NCI-H69 (cell line): ENCODE measurements around the gene SULT1B1.
A peak's percentile ranks its signal among the peaks of the same experiment; 100 is the strongest.
"Not testable (repeated sequence)": the region's sequence is repeated elsewhere in the genome, so short reads cannot be mapped to it uniquely, and the experiment has no call there.

ENCODE experiments used
- DNase-seq: peaks from one replicate; lab custom pipeline; 2025; lab: John Stamatoyannopoulos, UW

The SULT1B1 gene

DNA sequence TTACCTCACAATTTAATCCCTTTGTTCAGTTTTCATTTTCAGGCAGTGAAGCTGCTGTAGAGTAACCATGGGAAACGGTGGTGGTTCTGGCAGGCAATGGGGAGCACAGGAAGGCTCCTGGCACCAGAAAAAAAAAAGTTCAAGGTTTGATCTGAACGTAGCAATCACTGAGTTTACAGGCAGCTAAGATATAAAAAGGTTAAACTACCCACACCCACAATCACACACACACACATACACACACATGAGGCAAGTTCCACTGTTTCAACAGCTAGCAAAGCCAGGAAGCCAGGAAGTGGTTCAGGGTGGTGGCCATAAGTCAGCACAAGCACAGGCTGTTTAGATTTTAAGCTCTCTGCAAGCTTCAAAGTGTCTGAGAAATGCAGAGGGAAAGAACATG, at the start of gene SULT1B1:
SULT1B1 (minus strand) TSS at position 166 of the 400 bp plus-strand sequence. CDS start 5,403 bp downstream, outside the sequence.
- peak; percentile 40 for DNase-seq

DNA sequence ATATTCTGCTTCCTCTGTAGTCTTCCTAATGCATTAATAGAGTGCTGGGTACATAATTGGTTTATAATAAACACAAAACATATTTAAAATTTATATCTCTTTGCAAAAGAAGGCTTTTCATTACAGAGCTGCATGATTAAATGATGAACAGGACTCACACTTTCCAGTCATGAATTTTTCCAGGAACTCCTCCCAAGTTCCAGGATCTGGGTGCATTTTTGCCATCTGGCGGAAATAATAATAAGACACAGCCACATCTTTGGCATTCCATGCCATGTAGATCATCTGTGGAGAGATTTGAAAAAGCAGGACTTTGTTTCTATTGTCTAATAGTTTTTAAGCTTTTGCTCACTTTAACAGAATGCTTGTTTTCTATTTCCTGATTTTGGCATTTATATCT, 40.2 kb upstream of the SULT1B1 start:
- DNase-seq, result no peak

DNA sequence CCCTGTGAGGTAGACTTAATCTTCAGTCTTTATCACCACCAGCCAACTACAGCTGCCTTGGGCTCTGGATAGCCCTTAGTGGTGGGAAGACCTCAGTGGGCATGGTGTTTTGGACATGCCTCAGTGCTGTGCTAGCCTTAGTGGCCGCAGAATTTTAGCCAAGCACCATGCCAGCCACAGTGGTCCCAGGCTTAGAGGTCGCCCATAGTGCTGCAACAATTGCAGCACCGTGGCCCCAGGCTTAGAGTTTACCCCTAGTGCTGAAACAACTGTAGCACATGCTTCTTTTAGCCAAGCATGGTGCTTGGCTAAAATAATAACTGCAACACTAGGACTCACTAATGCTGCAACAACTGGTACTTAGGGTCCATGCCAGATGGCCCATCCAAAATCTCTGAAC, 38.9 kb upstream of the SULT1B1 start:
- DNase-seq, result no peak

DNA sequence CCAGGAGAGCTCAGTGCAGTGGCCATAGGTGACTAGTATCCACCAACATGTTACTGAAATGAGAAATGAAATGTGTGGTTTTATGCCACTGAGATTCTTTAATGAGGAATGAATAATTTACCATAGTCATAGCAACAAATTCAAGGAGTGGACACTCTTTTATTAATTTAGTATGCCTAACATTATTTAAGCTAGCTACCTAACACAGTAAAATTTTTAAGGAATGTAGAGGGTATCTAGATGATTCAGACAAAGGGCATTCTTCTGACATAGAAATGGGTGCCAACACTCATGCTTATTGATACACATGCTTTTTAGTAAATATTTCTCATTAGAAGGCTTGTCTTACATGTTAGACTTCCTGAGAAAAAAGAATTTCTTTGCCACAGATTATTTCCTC, 33.3 kb upstream of the SULT1B1 start:
- no peak for DNase-seq

DNA sequence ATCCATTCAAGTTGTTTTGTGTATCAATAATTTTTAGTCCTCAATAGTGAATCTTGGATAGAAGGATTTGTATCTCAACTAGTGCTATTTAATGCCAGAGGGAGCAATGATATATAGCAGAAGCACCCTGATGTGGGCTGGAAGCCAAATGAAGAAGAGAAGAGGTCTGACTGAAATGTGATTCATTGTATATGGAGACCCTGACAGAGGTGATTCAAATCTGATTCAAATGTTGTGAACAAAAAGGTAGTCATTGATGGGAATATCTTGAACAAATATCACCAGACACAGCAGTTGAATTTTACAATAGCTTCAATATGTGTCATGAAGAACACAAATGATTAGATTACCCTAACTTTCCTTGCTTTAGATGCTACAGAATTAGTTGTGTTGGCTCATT, 27.5 kb upstream of the SULT1B1 start:
- DNase-seq, result peak; percentile 80

DNA sequence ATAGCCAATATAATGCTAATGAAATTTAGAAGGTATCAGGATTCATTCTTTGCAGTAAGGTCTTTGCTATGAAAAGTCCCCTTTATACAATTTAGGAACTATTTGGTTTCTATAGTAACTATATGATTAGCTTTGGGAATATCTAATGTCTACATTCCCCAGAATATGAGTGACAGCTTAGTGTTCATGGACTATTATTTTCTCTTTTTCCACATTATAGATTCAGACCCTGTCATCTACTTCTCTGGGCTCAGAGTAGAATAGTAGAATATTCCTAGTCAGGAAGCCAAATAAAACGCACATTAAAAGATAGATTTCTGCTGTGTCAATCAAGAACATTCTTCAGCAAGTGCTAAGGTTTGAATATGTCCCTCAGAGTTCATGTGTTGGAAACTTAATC, 26.1 kb upstream of the SULT1B1 start:
- no peak for DNase-seq

DNA sequence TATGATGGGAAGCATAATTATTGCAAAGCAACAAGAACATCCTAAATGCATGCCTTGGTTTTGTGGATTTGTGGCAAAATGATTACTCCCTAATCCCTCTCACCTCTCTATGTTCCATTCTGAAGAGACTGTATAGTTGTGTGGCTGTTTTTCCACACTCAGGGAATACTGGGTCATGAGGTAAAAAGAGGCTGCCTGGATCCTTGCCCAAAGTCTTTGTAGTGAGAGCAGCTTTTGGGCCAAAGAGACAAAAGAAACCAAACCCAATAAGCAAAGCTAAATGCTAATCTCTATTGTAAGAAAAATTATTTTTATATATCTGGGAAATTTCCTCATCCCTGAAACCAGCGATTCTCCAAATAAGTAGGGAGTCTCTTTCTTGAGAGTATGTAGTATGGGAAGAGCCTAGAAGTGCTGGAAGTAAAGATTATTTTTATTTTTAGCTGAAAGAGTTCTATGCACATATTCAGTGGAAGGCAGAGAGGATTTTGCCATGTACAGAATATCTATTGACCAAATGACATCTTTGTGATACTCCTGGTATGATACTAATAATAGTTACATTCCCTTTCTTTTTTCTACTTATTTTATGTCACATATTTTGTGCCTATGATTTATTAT, 24.9 kb upstream of the SULT1B1 start:
- peak; percentile 5 for DNase-seq

DNA sequence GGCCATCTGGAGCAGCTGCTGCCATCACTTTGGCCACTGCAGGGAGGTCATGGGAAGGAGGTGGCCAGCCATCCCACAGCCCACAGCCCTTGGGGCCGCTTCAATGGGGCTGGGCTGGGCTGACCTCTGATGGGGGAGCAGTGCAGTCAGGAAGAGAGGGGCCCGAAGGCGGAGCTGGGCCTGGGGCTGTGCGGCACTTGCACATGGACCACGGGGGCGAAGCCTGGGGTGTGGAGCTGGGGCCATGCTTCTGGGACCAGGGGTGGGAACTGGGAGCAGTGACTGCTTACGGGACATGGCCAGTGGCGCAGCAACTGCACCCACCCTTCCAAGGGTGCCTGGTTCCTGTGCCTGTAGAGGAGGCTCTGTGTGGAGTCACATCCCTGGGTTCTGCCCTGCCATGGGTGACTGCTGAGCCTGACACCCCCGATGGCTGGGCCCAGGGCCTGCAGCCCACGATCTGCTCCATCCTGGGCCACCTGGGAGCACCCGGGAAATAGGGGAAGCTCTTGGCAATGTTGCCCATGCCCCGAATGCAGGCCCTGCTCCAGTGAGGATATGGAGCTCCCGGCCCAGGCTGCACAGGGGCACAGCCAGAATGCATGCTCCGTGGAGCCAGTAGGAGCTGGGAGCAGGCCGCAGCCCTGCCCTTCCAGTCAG, 22.4 kb upstream of the SULT1B1 start:
- DNase-seq, result no peak

DNA sequence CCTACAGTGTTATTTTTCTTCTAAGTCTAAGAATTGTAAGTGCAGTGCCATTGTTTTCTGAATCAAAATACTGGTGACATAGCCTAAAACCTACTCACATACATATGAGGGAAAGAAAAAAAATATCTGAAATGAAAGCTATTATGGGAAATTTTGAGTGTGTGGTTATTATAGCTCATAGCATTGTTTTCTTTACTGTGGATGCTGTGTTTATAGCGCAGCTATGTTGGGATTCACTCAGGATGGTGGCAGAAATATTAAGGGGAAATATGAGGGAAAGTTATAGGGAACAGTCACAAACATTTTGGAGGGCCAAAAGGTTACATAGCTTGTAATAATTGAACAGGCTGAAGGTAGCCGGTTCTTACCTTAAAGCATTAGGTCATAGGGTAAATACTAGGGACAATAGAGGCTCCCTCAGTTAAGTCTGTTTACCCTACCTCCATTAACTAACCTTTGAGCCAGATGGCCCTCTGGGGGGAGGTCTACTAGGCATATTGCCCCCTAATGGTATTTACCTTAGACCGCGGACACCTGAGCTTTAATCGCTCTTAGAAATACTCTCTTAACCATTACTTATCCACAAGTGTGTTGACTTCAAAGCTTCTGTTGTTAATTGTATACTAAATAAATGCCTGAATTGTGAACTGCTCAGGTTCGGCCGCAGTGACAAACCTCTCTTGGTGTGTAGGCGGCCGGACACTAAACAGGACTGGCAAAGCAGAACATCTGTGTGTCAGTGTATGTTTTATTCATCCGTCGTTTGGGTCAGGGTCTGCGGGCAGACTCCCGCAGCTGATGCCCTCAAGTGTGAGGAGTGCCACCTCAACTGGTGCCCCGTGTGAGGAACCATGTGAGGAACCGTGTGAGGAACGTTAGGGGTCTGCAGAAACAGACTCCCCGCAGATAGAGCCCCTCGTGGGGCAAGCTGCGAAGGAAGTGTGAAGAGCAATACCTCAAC, 21.3 kb upstream of the SULT1B1 start:
- DNase-seq, result peak; percentile 95

DNA sequence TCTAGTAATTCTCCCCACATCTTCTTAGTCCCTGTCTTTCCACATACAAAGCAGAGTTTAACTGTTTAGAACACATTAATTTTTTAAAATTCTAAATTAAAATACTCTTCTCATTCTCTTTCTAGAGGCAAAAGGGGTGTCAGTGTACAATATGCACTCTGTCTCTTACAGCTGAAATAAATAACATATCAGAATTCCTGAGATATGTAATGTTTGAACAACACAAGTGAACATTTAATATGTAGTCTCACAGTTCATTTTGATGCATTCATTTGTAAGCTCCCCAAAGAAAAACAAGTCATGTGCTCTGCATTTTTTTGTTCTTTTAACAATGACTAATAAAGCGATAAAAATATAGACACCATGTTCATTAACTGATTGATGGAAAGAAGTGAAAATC, 19.7 kb upstream of the SULT1B1 start:
- DNase-seq, result peak; percentile 10

DNA sequence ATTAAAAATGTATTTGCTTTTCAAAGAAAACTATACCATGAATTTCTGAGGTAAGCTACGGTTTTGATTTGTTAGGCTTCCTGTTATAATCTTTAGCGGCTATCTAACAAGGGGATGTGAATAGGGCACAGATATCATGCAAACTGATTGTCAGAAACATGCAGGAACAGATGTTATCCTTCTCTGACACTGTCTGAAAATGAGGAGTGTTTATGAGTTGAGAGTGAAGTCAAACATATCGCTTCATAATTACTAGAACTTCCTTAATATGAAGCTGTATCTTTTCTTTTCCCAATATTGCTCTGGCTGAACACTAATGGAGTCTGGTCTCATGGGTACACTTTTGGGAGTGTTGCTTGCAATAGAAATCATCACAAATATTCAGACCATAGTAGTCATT, 16.3 kb upstream of the SULT1B1 start:
- DNase-seq, result peak; percentile 63

DNA sequence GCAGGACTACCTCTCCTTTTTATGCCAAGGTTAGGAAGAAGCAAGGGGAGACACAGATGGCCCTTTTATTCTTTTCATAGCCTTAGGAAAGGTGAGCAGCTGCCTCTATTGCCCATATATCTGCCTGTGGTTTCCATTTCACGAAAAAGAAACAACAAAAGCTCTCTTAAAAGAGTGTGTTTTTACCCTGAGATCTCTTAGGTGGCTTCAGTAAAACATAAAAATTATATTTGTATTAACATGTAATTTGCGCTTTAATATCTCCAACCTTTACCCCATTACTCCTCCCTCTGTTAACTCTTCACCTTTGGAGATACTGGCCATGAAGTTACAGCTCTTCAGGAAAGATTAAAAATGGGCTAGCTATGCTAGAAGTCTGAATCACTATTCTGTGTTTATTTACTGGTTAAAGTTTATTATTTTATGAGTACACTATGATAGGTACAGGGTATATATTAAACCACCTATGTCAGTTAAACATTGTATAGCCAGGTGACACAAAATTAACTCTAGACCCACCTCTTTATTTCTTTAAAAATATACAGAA, 15.0 kb upstream of the SULT1B1 start:
- peak; percentile 80 for DNase-seq

DNA sequence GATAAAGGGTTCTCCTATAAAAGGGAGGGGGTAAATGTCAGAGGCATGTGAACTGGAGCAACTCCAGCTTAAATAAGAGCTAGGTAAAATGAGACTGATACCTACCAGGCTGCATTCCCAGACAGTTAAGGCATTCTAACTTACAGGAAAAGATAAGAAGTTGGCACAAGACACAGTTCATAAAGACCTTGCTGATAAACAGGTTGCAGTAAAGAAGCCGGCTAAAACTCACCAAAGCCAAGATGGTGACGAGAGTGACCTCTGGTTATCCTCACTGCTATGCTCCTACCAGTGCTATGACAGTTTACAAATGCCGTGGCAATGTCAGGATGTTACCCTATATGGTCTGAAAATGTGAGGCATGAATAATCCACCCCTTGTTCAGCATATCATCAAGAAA, 13.1 kb upstream of the SULT1B1 start:
- DNase-seq, result no peak

DNA sequence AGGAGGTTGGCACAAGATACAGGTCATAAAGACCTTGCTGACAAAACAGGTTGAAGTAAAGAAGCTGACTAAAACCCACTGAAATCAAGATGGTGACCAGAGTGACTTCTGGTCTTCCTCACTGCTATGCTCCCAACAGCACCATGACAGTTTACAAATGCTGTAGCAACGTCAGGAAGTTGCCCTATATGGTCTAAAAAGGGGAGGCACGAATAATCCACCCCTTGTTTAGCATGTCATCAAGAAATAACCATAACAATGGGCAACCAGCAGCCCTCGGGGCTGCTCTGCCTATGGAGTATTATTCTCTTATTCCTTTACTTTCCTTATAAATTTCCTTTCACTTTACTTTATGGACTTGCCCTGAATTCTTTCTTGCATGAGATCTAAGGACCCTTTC, 8.1 kb upstream of the SULT1B1 start:
- not testable (repeated sequence) for DNase-seq

DNA sequence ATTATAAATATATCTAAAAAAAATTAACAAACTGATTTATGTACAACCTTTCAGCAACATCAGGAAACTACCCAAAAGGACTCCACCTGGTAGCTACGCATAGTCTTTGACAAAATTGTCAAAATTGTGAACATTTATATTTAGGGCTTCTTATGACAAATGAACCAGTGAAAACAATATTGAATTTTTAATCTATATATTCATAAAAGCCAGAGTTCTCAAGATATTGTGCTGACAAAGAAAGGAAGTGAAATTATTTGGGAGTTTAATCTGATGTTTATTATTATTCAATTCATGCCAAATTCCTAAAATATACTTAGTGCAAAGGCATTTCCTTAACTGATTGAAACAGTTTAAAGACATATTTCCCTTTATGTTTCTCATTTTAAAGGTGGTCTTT, 5.3 kb upstream of the SULT1B1 start:
- no peak for DNase-seq

DNA sequence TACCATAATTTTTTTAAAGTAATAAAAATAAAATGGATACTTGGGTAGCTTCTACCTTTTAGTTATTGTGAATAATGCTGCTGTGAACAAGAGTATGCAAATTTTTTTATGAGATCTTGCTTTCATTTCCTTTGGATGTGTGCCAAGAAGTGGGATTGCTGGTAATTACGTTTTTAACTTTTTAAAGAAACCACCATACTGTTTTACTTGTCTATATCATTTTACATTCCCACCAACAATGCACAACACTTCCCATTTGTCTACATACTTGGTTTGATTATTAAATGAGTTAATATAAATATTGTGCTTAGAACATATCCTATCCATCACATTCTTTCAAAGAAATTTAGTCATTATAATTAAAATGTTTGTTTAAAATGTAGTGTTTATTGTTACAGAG, 3.9 kb upstream of the SULT1B1 start:
- DNase-seq, result peak; percentile 19

DNA sequence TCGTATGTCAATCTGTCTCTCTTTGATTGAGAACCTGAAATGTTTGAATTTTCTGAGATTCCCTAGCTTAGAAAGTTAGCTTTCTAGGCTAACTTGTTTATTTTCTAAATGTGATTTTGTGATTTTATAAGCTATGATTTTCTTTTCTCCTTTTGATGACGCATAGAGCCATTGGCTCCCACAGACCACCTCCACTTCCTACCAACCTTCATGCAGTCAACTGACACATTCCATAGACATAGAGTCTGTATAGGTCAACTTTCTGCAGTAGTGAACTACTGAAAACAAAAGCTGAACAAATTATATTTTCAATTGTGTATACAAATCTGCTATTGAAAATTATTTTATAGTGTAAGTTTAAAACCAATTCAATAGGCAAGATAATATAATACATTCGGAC, 2.8 kb upstream of the SULT1B1 start:
- DNase-seq, result no peak

DNA sequence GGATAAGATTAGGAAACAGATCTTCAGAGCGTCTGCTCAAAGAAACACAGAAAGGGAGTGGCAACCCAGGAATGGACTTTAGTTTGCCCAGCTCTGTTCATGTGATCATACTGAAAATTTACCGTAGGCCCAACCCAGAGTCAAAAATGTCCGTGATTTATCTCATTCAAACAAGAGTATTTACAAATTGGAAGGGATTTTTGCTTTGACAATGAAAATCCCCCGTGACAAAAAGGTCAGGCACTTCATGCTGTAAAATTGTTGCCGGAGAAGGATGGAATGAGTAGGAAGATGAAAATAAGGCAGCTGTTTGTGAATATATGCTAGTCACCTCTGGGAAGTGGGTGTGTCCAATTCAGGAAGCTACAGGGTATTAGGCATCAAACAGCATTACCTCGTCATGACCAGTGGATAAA, 1.2 kb downstream of the SULT1B1 start:
- DNase-seq, result peak; percentile 33

DNA sequence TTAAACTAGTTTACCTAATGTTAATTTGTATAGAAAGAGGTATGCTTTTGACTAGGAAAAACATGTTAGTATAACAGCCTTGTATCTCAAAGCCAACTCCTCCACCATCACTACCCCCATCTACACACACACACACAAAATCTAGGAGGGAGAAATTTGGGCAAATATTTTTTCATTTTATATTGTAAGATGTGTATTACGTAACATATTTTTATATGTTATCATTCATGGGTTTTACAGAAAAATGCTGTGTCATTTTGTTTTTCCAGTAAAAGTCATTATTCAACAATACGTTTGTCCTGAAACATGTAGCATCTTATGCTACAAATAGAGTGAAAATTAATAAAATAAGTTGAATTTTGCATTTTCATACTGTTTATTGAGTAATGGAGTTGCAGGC, 3.0 kb downstream of the SULT1B1 start:
- no peak for DNase-seq

DNA sequence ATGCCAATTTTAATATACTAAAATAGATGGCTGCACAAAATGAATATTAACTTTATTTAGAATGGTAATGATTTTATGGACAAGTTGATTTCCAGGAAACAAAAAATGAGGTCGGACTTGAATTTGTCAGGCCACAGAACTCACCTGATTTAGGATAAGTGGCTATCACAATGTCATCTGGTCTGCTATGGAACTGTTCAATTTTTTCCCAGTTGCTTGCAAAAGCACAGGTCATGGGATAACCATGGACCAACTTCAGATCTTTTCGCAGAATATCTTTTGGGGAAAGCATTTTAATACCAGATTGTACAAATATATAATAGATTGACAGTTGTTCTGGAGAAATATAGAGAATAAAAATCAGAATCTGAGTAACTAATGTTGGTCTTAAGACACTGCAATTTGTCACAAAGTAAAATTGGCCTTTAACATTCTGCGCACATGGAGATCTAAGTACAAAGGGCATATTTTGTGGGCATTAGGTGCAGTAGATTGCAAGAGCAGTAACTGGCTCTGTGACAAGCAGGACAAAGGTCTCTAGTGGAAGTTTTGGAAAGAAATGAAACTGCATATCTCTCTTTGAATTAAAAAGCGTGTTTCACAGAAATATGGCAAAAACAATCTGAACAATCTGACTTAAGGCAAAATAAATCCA, 5.4 kb downstream of the SULT1B1 start:
- DNase-seq, result no peak

DNA sequence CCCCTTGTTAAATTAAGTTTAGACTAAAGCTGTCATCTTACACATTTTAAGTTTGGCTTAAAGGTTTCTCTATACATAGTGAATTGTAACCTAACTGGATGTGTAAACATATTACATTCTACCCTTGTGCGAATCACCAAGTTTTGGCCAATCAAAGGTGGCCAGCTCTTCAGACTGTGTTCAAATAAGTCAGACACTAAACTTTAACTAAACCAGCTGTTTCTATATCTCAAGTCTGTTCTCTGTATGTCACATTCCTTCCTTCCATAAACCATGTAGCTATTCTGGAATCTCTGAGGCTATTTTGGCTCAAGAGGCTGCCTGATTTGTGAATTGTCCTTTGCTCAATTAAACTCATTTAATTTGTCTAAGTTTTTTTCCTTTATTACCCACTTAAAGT, 6.7 kb downstream of the SULT1B1 start:
- no peak for DNase-seq

DNA sequence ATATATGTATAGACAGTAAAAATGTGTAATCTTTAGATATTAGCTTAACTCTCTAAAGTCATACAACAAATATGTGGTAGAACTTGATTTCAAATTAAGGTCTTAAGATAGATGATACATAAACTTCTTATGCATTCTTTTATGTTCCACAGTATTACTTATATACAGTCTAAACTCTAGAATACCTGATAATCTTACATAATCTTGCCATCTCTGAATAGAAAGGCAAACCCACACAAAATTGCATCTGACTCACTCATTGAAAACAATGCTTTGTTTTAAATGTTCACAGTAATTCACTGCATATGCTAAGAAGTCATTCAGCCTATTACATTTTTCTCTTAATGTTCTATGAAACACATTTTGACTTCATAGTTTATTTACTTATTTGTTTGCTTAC, 10.1 kb downstream of the SULT1B1 start:
- DNase-seq, result no peak
